Sigmoid colon (tissue), 7 donors: ENCODE measurements around the gene ATP2B3. TPM values are rescaled to one million over a fixed set of nuclear protein-coding genes. Genes with fewer than 3 reads are reported as not detected.

Experiments used
- DNase-seq: peaks from one replicate; pipeline ENCODE4 v3.0.0-alpha.2; 2019
- H3K27ac ChIP-seq, 4 donors: fragments of 200-600 bp; sonication (generic); one replicate each; pipeline ENCODE4 v1.5.1; 2016 to 2019; ENCODE audit warnings: mild to moderate bottlenecking in 1 of 4
- H3K27me3 ChIP-seq, 3 donors: fragments of 200-600 bp; sonication (generic); one replicate each; pipeline ENCODE4 v1.5.1; 2019; ENCODE audit warnings: mild to moderate bottlenecking in 1 of 3
- H3K36me3 ChIP-seq, 4 donors: fragments of 200-600 bp; sonication (generic); one replicate each; pipeline ENCODE4 v1.5.1; 2016 to 2019
- H3K4me1 ChIP-seq, 4 donors: fragments of 200-600 bp; sonication (generic); one replicate each; pipeline ENCODE4 v1.5.1; 2017 to 2019
- H3K4me3 ChIP-seq, 4 donors: fragments of 200-600 bp; sonication (generic); one replicate each; pipeline ENCODE4 v1.5.1; 2017 to 2019; ENCODE audit warnings: mild to moderate bottlenecking in 2 of 4, moderate library complexity in 1 of 4
- H3K9me3 ChIP-seq, 4 donors: fragments of 200-600 bp in 3 of 4; sonication (generic) in 3 of 4; one replicate each; pipeline versions ENCODE4 v1.5.1 to v1.6.1; 2013 to 2019
- CTCF ChIP-seq, 4 experiments: fragments of 450-650 bp in 3 of 4; fragments of 200-600 bp in 1 of 4; IDR thresholded peaks; one replicate each; pipeline ENCODE4 v1.5.1; 2016 to 2019; ENCODE audit warnings: antibody characterized with exemption in 4 of 4, mild to moderate bottlenecking in 3 of 4, moderate library complexity in 2 of 4
- EP300 ChIP-seq, 4 donors: sonication (generic); formaldehyde crosslinking; IDR thresholded peaks; one replicate each; pipeline ENCODE4 v1.6.1; 2017; ENCODE audit warnings: antibody characterized with exemption in 4 of 4
- POLR2A ChIP-seq, 2 donors: fragments of 450-650 bp; IDR thresholded peaks; one replicate each; pipeline ENCODE4 v1.6.1; 2016; ENCODE audit warnings: antibody characterized with exemption in 2 of 2, mild to moderate bottlenecking in 2 of 2, moderate library complexity in 2 of 2
- POLR2AphosphoS5 ChIP-seq, 4 donors: sonication (generic); formaldehyde crosslinking; IDR thresholded peaks; one replicate each; pipeline ENCODE4 v1.6.1; 2017; ENCODE audit warnings: antibody characterized with exemption in 4 of 4
- WGBS, 2 donors: extraction: QIAGEN DNeasy Blood & Tissue Kit; methylation state at CpG; one replicate each; pipeline ENCODE4 v1.1.7; 2013; 5-methylcytosine and 5-hydroxymethylcytosine counted together
- intact Hi-C: fragments of 100-400 bp; cut with DNase I; formaldehyde crosslinking; loops from one replicate; pipeline ENCODE4 v1.15.1; 2023
- polyA plus RNA-seq, 3 donors: library from polyadenylated mRNA; stranded (reverse); fragments of 200-250 nt; gene quantifications; one replicate each; pipeline ENCODE4 v1.2.3, GENCODE V29; 2013
- total RNA-seq, 4 donors: library from RNA; depleted of rRNA; stranded (reverse); fragments of >200 nt; gene quantifications; one replicate each; pipeline ENCODE4 v1.1.0, GENCODE V29; 2016
- donor health status: healthy with polysubstance abuse.
- donor health status: Bipolar disorder and iron deficiency.
- donor health status: healthy.

Gene ATP2B3
- total and polyA plus RNA-seq, 7 donors, result under 0.01 to 0.95 (median 0.26) TPM; not detected in 2

GRCh38 chrX:153620576-153620975 is 103.1 kb downstream of the ATP2B3 start:
- intact Hi-C loops, result no loop called here
- TF ChIP-seq CTCF (IDR thresholded peaks at IDR 0.05) (no peak), EP300 (IDR thresholded peaks at IDR 0.05) (no peak), POLR2AphosphoS5 (IDR thresholded peaks at IDR 0.05) (no peak), POLR2A (IDR thresholded peaks at IDR 0.05) (no peak)
- 64 to 85% methylated on average over 5 of the region's 5 CpGs for WGBS, 2 donors

DNA sequence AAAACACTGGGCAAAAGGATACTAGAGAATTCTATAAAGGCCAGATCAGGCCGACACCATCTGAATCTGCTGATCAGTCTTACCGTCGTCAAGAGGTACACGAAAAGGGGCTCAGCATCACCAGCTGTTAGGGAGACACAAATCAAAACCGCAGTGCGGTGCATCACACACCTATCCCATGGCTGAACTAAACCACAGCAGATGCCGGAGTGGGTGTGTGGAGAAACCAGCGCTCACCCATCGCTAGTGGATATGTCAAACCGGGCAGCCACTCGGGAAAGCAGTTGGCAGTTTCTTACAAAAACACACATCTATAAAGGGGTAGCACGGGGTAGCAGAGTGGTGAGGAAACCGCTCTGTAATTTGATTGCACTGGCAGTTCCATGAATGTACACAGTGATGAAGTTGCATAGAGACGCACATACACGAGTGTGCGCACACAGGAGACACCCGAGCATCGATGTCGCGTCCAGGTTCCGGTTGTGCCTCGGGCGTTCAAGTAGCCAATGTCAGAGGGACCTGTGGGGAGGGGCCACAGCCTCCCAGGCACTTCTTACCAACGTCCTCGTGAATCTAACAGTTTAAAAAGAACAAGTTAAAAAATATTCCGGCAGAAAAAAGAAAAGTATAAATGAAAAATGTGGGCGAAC is 104.6 kb downstream of the ATP2B3 start:
- Histone ChIP-seq H3K4me1 (no peaks in the 10 kb centered on the region), H3K36me3 (no peaks in the 10 kb centered on the region), H3K4me3 (no peak overlapping the region), H3K27ac (no peak overlapping the region), H3K27me3 (peaks cover 0 to 6% (median 0%) of the 10 kb centered on the region in 3 donors), H3K9me3 (no peaks in the 10 kb centered on the region)
- no peak for TF ChIP-seq CTCF (IDR thresholded peaks at IDR 0.05)
- no peak for TF ChIP-seq POLR2A (IDR thresholded peaks at IDR 0.05)
- TF ChIP-seq EP300 (IDR thresholded peaks at IDR 0.05), result no peak
- TF ChIP-seq POLR2AphosphoS5 (IDR thresholded peaks at IDR 0.05), result no peak
- DNase-seq, result no peak
- 80 to 89% methylated on average over 27 of the region's 27 CpGs for WGBS, 2 donors
- intact Hi-C loops, result no loop called here

More at GRCh38 chrX:153620576-153620975, 103.1 kb downstream of the ATP2B3 start:
- peaks cover 0 to 6% (median 0%) of the 10 kb centered on the region in 3 donors for H3K27me3 ChIP-seq
- DNase-seq, result no peak
- H3K27ac ChIP-seq, result no peak overlapping the region
- no peaks in the 10 kb centered on the region for H3K9me3 ChIP-seq
- H3K4me1 ChIP-seq, result no peaks in the 10 kb centered on the region
- H3K36me3 ChIP-seq, result no peaks in the 10 kb centered on the region
- no peak overlapping the region for H3K4me3 ChIP-seq

DNA sequence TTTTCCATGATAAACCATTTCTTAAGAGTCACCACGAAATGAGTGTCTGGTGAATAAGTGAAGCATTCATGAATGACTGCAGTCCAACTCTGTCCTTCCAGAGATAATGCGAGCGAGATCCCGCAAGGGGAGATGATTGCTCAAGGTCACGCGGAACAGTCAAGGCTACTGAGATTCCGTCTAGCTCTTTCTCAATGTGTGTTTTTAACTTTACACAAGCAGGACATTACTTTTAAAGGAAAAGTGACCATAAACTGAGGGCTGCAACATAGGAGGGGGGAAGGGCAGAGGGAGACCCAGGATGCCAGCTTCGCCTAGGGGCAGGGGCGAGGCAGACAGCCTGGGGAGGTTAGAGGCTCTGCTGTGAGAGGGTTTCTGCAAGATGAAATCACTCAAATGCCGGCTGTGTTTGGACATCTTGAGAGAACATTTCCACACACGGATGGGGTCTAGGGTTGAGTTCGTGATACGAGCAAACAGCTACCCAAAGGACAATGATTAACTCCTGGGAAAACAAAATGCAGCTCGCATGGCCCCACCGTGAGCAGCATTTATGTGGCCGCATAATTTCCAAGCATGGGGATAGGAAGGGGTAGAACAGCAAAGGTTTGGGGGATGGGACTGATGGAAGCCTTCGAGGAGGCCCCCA is 105.3 kb downstream of the ATP2B3 start:
- intact Hi-C loops, result no loop called here
- TF ChIP-seq CTCF (IDR thresholded peaks at IDR 0.05) (no peak), EP300 (IDR thresholded peaks at IDR 0.05) (no peak)
- no peak for DNase-seq
- no peaks in the 10 kb centered on the region for H3K4me1 ChIP-seq
- no peak overlapping the region for H3K4me3 ChIP-seq
- H3K36me3 ChIP-seq, result no peaks in the 10 kb centered on the region
- 21 to 60% methylated on average over 17 of the region's 17 CpGs for WGBS, 2 donors
- no peak overlapping the region for H3K27ac ChIP-seq
- no peaks in the 10 kb centered on the region for H3K9me3 ChIP-seq
- H3K27me3 ChIP-seq, result peaks cover 0 to 6% (median 0%) of the 10 kb centered on the region in 3 donors

DNA sequence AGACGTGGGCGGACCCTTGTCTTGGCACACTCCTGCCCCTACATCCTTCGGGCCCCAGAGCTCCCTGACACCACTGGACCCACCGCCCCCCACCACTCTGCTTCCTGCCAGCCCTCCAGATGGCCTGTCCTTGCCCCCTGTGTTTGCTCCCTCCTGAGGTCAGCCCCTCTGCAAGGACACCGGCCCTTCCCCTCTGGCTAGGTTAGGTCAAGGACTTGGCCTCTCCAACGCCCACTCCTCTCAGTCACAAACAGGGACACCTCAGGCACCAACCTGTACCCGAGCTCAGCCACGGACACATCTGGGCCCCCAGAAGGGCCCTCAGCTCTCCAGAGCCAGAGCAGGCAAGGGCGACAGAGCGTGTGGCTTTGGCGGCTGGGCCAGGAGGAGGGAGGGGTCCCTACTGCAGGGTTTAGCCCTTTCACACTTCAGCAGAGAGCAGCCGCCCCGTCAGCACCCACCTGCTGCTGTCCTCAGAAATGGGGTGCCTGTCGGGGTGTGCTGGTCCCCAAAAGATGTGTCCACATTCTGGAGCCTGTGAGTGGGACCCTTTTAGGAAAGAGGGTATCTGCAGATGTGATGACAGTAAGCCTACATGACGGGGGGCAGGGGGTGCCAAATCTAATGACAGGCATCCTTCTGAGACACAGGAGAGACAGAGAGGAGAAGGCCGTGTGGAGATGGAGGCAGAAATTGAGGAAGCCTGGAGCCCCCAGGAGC is 106.0 kb downstream of the ATP2B3 start:
- Histone ChIP-seq H3K27ac (no peak overlapping the region), H3K4me1 (no peaks in the 10 kb centered on the region), H3K36me3 (no peaks in the 10 kb centered on the region), H3K9me3 (no peaks in the 10 kb centered on the region), H3K4me3 (no peak overlapping the region), H3K27me3 (peaks cover 0 to 3% (median 0%) of the 10 kb centered on the region in 3 donors)
- TF ChIP-seq POLR2AphosphoS5 (IDR thresholded peaks at IDR 0.05), result no peak
- no peak for TF ChIP-seq EP300 (IDR thresholded peaks at IDR 0.05)
- no peak for TF ChIP-seq POLR2A (IDR thresholded peaks at IDR 0.05)
- no peak for TF ChIP-seq CTCF (IDR thresholded peaks at IDR 0.05)
- DNase-seq, result peak; percentile 53
- intact Hi-C loops, result no loop called here
- WGBS, 2 donors, result 64 to 80% methylated on average over 16 of the region's 16 CpGs
